WTC11 (cell line): Measurements from ENCODE around the gene F2RL3. TPM values are rescaled to one million over a fixed set of nuclear protein-coding genes. Genes with fewer than 3 reads are reported as not detected.

Source experiments
- ATAC-seq: fragments of 200-7000 bp; cut with Tn5 transposase; 2 replicates; pipeline ENCODE4 v1.10.0; 2021; ENCODE audit warnings: mild to moderate bottlenecking, moderate library complexity
- CTCF ChIA-PET: fragments of 300-600 bp; sonication (Branson Sonifier 250); formaldehyde crosslinking; loops from one replicate; lab custom pipeline; 2021; ENCODE audit warnings: antibody characterized with exemption; lab: Charles Lee
- POLR2A ChIA-PET: fragments of 350-600 bp; sonication (Branson Sonifier 250); formaldehyde crosslinking; loops from one replicate; lab custom pipeline; 2021; ENCODE audit warnings: antibody characterized with exemption; lab: Charles Lee
- DNase-seq: peaks from one replicate; pipeline ENCODE4 v3.0.0; 2021; ENCODE audit warnings: low spot score
- H3K27ac Mint-ChIP-seq: 2 replicates; pipeline ENCODE4 v1.8.0; 2021; ENCODE audit warnings: mixed read lengths
- H3K27me3 Mint-ChIP-seq: 2 replicates; pipeline ENCODE4 v1.8.0; 2021; ENCODE audit warnings: low read depth, mild to moderate bottlenecking, moderate library complexity, mixed read lengths
- H3K36me3 Mint-ChIP-seq: 2 replicates; pipeline ENCODE4 v1.8.0; 2021; ENCODE audit warnings: mixed read lengths
- H3K4me1 Mint-ChIP-seq: 2 replicates; pipeline ENCODE4 v1.8.0; 2022; ENCODE audit warnings: mixed read lengths
- H3K4me3 Mint-ChIP-seq: 2 replicates; pipeline ENCODE4 v1.8.0; 2021; ENCODE audit warnings: mild to moderate bottlenecking, moderate library complexity, mixed read lengths
- H3K9me3 Mint-ChIP-seq: 2 replicates; pipeline ENCODE4 v1.8.0; 2021; ENCODE audit warnings: mixed read lengths
- AR ChIP-seq: fragments of 250-450 bp; sonication (Bioruptor Pico); IDR thresholded peaks from 2 replicates; pipeline ENCODE4 v1.9.0; 2021; ENCODE audit warnings: mild to moderate bottlenecking
- ATF3 ChIP-seq: sonication (generic); formaldehyde crosslinking; conservative IDR thresholded peaks from 2 replicates; pipeline ENCODE4 v1.8.1; 2022; ENCODE audit warnings: mild to moderate bottlenecking, missing genetic modification reagents
- ATF6 ChIP-seq: sonication (generic); formaldehyde crosslinking; IDR thresholded peaks from 2 replicates; pipeline ENCODE4 v1.8.1; 2023; ENCODE audit warnings: mild to moderate bottlenecking, missing genetic modification reagents
- CREM ChIP-seq: sonication (generic); formaldehyde crosslinking; IDR thresholded peaks from 2 replicates; pipeline ENCODE4 v1.8.1; 2022; ENCODE audit warnings: mild to moderate bottlenecking, missing genetic modification reagents, moderate library complexity
- ELF4 ChIP-seq: sonication (generic); formaldehyde crosslinking; IDR thresholded peaks from 2 replicates; pipeline ENCODE4 v1.8.1; 2022; ENCODE audit warnings: low read depth, mild to moderate bottlenecking, moderate library complexity, missing genetic modification reagents
- ERG ChIP-seq: fragments of 250-450 bp; sonication (Bioruptor Pico); IDR thresholded peaks from 2 replicates; pipeline ENCODE4 v1.8.0; 2021; ENCODE audit warnings: mild to moderate bottlenecking
- OVOL2 ChIP-seq: fragments of 250-450 bp; sonication (Bioruptor Pico); IDR thresholded peaks from 2 replicates; pipeline ENCODE4 v1.9.0; 2021; ENCODE audit warnings: mild to moderate bottlenecking, borderline replicate concordance
- TEAD1 ChIP-seq: sonication (generic); formaldehyde crosslinking; IDR thresholded peaks from 2 replicates; pipeline ENCODE4 v1.8.0; 2022; ENCODE audit warnings: mild to moderate bottlenecking, missing genetic modification reagents
- TEAD4 ChIP-seq: sonication (generic); formaldehyde crosslinking; IDR thresholded peaks from 2 replicates; pipeline ENCODE4 v1.8.0; 2022; ENCODE audit warnings: mild to moderate bottlenecking, missing genetic modification reagents
- TP53 ChIP-seq: sonication (generic); formaldehyde crosslinking; IDR thresholded peaks from 2 replicates; pipeline ENCODE4 v1.8.1; 2023; ENCODE audit warnings: mild to moderate bottlenecking, missing genetic modification reagents
- ZNF121 ChIP-seq: sonication (generic); formaldehyde crosslinking; IDR thresholded peaks from 2 replicates; pipeline ENCODE4 v1.8.0; 2023; ENCODE audit warnings: missing genetic modification reagents
- ZNF416 ChIP-seq: fragments of 250-450 bp; sonication (Bioruptor Pico); IDR thresholded peaks from 2 replicates; pipeline ENCODE4 v1.9.0; 2021; ENCODE audit warnings: mild to moderate bottlenecking, inconsistent platforms
- ZNF671 ChIP-seq: fragments of 250-450 bp; sonication (Bioruptor Pico); IDR thresholded peaks from 2 replicates; pipeline ENCODE4 v1.8.0; 2021; ENCODE audit warnings: mild to moderate bottlenecking
- ZSCAN18 ChIP-seq: fragments of 250-450 bp; sonication (Bioruptor Pico); IDR thresholded peaks from 2 replicates; pipeline ENCODE4 v2.1.2; 2022; ENCODE audit warnings: mild to moderate bottlenecking, moderate library complexity
- total RNA-seq: library from RNA; stranded (reverse); gene quantifications from 3 replicates; pipeline ENCODE4 v1.2.3, GENCODE V29; 2021
- TF ChIP-seq, protein P1 (sequence below): fragments of 200-600 bp; IDR thresholded peaks from 2 replicates; pipeline ENCODE4 v1.8.0; 2022; ENCODE audit warnings: antibody characterized with exemption
- TF ChIP-seq, protein P2 (sequence below): sonication (generic); formaldehyde crosslinking; conservative IDR thresholded peaks from 2 replicates; pipeline ENCODE4 v1.8.1; 2023; ENCODE audit warnings: mild to moderate bottlenecking, low read depth, missing genetic modification reagents, moderate library complexity
- TF ChIP-seq, protein P3 (sequence below): sonication (generic); formaldehyde crosslinking; IDR thresholded peaks from 2 replicates; pipeline ENCODE4 v1.8.0; 2023; ENCODE audit warnings: mild to moderate bottlenecking, missing genetic modification reagents

Gene F2RL3
- total RNA-seq, 1 experiment from 2014 or later: 0.11 TPM

- H3K27me3 Mint-ChIP-seq: no peaks in the 10 kb centered on the region
- H3K9me3 Mint-ChIP-seq: no peaks in the 10 kb centered on the region
- H3K36me3 Mint-ChIP-seq: peaks cover 68% of the 10 kb centered on the region
- H3K4me1 Mint-ChIP-seq: no peaks in the 10 kb centered on the region
- no peak overlapping the region for H3K27ac Mint-ChIP-seq
- CTCF ChIA-PET: no interaction called here
- ATAC-seq (no peak), DNase-seq (no peak)
- H3K4me3 Mint-ChIP-seq: no peak overlapping the region
- POLR2A ChIA-PET: no interaction called here
- TF ChIP-seq TEAD4 (CRISPR knock-in tag) (no peak), ZNF121 (CRISPR knock-in tag) (no peak), ZNF671 (CRISPR knock-in tag) (no peak), TP53 (CRISPR knock-in tag) (no peak), TEAD1 (CRISPR knock-in tag) (no peak), ATF6 (CRISPR knock-in tag) (no peak), CREM (CRISPR knock-in tag) (no peak), AR (no peak), ELF4 (CRISPR knock-in tag) (no peak), OVOL2 (CRISPR knock-in tag) (no peak), ZNF416 (CRISPR knock-in tag) (no peak), ZSCAN18 (no peak), ERG (no peak), ATF3 (CRISPR knock-in tag) (no peak)
- TF ChIP-seq, protein P1, sequence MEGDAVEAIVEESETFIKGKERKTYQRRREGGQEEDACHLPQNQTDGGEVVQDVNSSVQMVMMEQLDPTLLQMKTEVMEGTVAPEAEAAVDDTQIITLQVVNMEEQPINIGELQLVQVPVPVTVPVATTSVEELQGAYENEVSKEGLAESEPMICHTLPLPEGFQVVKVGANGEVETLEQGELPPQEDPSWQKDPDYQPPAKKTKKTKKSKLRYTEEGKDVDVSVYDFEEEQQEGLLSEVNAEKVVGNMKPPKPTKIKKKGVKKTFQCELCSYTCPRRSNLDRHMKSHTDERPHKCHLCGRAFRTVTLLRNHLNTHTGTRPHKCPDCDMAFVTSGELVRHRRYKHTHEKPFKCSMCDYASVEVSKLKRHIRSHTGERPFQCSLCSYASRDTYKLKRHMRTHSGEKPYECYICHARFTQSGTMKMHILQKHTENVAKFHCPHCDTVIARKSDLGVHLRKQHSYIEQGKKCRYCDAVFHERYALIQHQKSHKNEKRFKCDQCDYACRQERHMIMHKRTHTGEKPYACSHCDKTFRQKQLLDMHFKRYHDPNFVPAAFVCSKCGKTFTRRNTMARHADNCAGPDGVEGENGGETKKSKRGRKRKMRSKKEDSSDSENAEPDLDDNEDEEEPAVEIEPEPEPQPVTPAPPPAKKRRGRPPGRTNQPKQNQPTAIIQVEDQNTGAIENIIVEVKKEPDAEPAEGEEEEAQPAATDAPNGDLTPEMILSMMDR: no peak
- TF ChIP-seq, protein P2, sequence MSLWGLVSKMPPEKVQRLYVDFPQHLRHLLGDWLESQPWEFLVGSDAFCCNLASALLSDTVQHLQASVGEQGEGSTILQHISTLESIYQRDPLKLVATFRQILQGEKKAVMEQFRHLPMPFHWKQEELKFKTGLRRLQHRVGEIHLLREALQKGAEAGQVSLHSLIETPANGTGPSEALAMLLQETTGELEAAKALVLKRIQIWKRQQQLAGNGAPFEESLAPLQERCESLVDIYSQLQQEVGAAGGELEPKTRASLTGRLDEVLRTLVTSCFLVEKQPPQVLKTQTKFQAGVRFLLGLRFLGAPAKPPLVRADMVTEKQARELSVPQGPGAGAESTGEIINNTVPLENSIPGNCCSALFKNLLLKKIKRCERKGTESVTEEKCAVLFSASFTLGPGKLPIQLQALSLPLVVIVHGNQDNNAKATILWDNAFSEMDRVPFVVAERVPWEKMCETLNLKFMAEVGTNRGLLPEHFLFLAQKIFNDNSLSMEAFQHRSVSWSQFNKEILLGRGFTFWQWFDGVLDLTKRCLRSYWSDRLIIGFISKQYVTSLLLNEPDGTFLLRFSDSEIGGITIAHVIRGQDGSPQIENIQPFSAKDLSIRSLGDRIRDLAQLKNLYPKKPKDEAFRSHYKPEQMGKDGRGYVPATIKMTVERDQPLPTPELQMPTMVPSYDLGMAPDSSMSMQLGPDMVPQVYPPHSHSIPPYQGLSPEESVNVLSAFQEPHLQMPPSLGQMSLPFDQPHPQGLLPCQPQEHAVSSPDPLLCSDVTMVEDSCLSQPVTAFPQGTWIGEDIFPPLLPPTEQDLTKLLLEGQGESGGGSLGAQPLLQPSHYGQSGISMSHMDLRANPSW (CRISPR knock-in tag): no peak
- TF ChIP-seq, protein P3, sequence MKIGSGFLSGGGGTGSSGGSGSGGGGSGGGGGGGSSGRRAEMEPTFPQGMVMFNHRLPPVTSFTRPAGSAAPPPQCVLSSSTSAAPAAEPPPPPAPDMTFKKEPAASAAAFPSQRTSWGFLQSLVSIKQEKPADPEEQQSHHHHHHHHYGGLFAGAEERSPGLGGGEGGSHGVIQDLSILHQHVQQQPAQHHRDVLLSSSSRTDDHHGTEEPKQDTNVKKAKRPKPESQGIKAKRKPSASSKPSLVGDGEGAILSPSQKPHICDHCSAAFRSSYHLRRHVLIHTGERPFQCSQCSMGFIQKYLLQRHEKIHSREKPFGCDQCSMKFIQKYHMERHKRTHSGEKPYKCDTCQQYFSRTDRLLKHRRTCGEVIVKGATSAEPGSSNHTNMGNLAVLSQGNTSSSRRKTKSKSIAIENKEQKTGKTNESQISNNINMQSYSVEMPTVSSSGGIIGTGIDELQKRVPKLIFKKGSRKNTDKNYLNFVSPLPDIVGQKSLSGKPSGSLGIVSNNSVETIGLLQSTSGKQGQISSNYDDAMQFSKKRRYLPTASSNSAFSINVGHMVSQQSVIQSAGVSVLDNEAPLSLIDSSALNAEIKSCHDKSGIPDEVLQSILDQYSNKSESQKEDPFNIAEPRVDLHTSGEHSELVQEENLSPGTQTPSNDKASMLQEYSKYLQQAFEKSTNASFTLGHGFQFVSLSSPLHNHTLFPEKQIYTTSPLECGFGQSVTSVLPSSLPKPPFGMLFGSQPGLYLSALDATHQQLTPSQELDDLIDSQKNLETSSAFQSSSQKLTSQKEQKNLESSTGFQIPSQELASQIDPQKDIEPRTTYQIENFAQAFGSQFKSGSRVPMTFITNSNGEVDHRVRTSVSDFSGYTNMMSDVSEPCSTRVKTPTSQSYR: no peak
Observed at GRCh38 chr19:16851031-16851712, 37.6 kb upstream of the F2RL3 start.
